Measurements from ENCODE around the gene SASH1.

DNA sequence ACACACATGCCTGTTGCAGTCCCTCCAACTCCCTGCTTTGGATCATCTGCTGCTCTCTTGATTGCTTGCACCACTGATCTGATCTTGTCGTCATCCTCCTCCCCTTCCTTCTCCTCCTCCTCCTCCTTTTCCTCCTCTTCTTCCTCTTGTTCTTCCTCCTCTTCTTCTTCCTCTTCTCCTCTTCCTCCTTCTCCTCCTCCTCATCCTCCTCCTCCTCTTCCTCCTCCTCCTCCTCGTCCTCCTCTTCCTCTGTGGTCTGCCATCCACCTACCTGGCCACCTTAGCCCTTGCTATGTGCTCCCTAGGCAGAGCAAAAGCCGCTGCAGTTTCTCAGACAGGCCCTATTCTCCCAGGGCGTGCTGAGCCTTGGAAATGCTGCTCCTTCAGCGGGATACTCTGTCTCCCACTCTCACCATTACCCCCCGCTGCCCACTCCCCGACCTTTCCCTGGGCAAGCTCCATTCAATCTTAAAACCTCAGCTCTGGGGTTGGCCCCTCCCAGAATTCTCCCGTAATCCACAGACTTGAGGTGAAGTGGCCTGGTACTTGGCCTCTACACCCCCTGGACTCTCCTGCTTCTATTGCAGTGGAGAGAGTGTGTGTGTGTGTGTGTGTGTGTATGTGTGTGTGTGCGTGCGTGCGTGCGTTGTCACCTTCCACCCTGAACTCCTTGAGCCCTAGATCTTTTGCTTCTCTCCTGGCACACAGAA, 105.0 kb downstream of the SASH1 start:
- TF ChIP-seq, protein P1, sequence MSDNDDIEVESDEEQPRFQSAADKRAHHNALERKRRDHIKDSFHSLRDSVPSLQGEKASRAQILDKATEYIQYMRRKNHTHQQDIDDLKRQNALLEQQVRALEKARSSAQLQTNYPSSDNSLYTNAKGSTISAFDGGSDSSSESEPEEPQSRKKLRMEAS (IDR thresholded peaks at IDR 0.05), result no peak
- TF ChIP-seq EZH2 (IDR thresholded peaks at IDR 0.05; ENCODE audit: low read depth, low read length, severe bottlenecking), result no peak
- TF ChIP-seq POLR2A (IDR thresholded peaks at IDR 0.05; ENCODE audit: control extremely low read depth in 1 of 2, low read depth in 2 of 2, low read length in 2 of 2), result no peak
- TF ChIP-seq, protein P2, sequence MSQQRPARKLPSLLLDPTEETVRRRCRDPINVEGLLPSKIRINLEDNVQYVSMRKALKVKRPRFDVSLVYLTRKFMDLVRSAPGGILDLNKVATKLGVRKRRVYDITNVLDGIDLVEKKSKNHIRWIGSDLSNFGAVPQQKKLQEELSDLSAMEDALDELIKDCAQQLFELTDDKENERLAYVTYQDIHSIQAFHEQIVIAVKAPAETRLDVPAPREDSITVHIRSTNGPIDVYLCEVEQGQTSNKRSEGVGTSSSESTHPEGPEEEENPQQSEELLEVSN (IDR thresholded peaks at IDR 0.05), result no peak
- TF ChIP-seq TAF1 (IDR thresholded peaks at IDR 0.05; ENCODE audit: low read depth, low read length), result no peak
- TF ChIP-seq, protein P3, sequence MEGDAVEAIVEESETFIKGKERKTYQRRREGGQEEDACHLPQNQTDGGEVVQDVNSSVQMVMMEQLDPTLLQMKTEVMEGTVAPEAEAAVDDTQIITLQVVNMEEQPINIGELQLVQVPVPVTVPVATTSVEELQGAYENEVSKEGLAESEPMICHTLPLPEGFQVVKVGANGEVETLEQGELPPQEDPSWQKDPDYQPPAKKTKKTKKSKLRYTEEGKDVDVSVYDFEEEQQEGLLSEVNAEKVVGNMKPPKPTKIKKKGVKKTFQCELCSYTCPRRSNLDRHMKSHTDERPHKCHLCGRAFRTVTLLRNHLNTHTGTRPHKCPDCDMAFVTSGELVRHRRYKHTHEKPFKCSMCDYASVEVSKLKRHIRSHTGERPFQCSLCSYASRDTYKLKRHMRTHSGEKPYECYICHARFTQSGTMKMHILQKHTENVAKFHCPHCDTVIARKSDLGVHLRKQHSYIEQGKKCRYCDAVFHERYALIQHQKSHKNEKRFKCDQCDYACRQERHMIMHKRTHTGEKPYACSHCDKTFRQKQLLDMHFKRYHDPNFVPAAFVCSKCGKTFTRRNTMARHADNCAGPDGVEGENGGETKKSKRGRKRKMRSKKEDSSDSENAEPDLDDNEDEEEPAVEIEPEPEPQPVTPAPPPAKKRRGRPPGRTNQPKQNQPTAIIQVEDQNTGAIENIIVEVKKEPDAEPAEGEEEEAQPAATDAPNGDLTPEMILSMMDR (IDR thresholded peaks at IDR 0.05; ENCODE audit: control extremely low read depth in 1 of 3, insufficient read depth in 1 of 3, low read depth in 1 of 3, low read length in 3 of 3), result no peak
- no peak for TF ChIP-seq SRF (IDR thresholded peaks at IDR 0.05; ENCODE audit: low read depth, low read length)
- TF ChIP-seq MAFK (IDR thresholded peaks at IDR 0.05; ENCODE audit: low read depth, low read length), result no peak
- TF ChIP-seq SIX5 (IDR thresholded peaks at IDR 0.05; ENCODE audit: low read depth, low read length), result no peak
- TF ChIP-seq HDAC6 (IDR thresholded peaks at IDR 0.05; ENCODE audit: low read depth, low read length), result no peak
- no peak for TF ChIP-seq RNF2 (IDR thresholded peaks at IDR 0.05; ENCODE audit: borderline replicate concordance, low read depth, low read length, missing control alignments, poor library complexity, severe bottlenecking)

Measured in H1 (cell line).